GM12878 (cell line): ENCODE results near the gene GALNT9.

Source experiments
- BCL11A ChIP-seq: IDR thresholded peaks from 2 replicates; pipeline ENCODE4 v1.6.1; 2011; ENCODE audit warnings: low read depth, low read length
- BCL3 ChIP-seq: IDR thresholded peaks from 2 replicates; pipeline ENCODE4 v1.6.1; 2011; ENCODE audit warnings: borderline replicate concordance, low read depth, mild to moderate bottlenecking, moderate library complexity, low read length; ENCODE audit not compliant: insufficient read depth, poor library complexity, severe bottlenecking
- BHLHE40 ChIP-seq, 2 experiments: fragments of 450-650 bp in 1 of 2; IDR thresholded peaks; 2 replicates each; pipeline ENCODE4 v1.6.1; 2011 to 2017; ENCODE audit warnings: low read depth in 2 of 2, borderline replicate concordance in 1 of 2, improper control_type of control experiment in 1 of 2, low read length in 1 of 2, mild to moderate bottlenecking in 1 of 2
- CEBPB ChIP-seq, 2 experiments: fragments of 150-350 bp in 1 of 2; IDR thresholded peaks; 2 replicates each; pipeline ENCODE4 v1.6.1; 2012 to 2014; ENCODE audit warnings: low read depth in 2 of 2, low read length in 2 of 2, borderline replicate concordance in 1 of 2, inconsistent platforms in 1 of 2
- CTCF ChIP-seq, 3 experiments: IDR thresholded peaks in 2 of 3; conservative IDR thresholded peaks in 1 of 3; 2 replicates each; pipeline ENCODE4 v1.5.1; 2011; ENCODE audit warnings: low read depth in 3 of 3, low read length in 3 of 3, mild to moderate bottlenecking in 3 of 3, control low read depth in 2 of 3, moderate library complexity in 2 of 3, inconsistent platforms in 1 of 3, mixed read lengths in 1 of 3; ENCODE audit not compliant: control insufficient read depth in 2 of 3, insufficient read depth in 1 of 3; ENCODE audit errors: extremely low read depth in 1 of 3
- EZH2 ChIP-seq: IDR thresholded peaks from 2 replicates; pipeline ENCODE4 v1.6.1; 2012; ENCODE audit warnings: low read depth, mild to moderate bottlenecking, control low read depth, inconsistent platforms, low read length, borderline replicate concordance; ENCODE audit not compliant: control insufficient read depth
- MYC ChIP-seq: IDR thresholded peaks from 2 replicates; pipeline ENCODE4 v1.6.1; 2011; ENCODE audit warnings: mild to moderate bottlenecking, low read length, moderate library complexity, inconsistent platforms; ENCODE audit not compliant: insufficient read depth, insufficient replicate concordance, insufficient read length, severe bottlenecking
- NRF1 ChIP-seq: conservative IDR thresholded peaks from 2 replicates; pipeline ENCODE4 v1.6.1; 2011; ENCODE audit warnings: mild to moderate bottlenecking, low read depth, low read length, improper control_type of control experiment
- PML ChIP-seq: IDR thresholded peaks from 2 replicates; pipeline ENCODE4 v1.6.1; 2012; ENCODE audit warnings: low read length, inconsistent platforms
- POLR2A ChIP-seq: IDR thresholded peaks from 2 replicates; pipeline ENCODE4 v1.6.1; 2011; ENCODE audit warnings: low read depth, mild to moderate bottlenecking, low read length
- POLR2AphosphoS5 ChIP-seq: IDR thresholded peaks from 2 replicates; pipeline ENCODE4 v1.6.1; 2011; ENCODE audit warnings: mild to moderate bottlenecking, low read length, inconsistent platforms
- RAD21 ChIP-seq: IDR thresholded peaks from 2 replicates; pipeline ENCODE4 v1.6.1; 2011; ENCODE audit warnings: mild to moderate bottlenecking, low read depth, low read length, moderate library complexity; ENCODE audit not compliant: insufficient read depth
- SPI1 ChIP-seq: IDR thresholded peaks from 2 replicates; pipeline ENCODE4 v1.6.1; 2011; ENCODE audit warnings: low read depth, mild to moderate bottlenecking, low read length, moderate library complexity, borderline replicate concordance; ENCODE audit not compliant: insufficient read depth
- USF1 ChIP-seq: IDR thresholded peaks from 2 replicates; pipeline ENCODE4 v1.6.1; 2011; ENCODE audit warnings: borderline replicate concordance, low read depth, mild to moderate bottlenecking, moderate library complexity, mixed read lengths, low read length; ENCODE audit not compliant: insufficient read depth; ENCODE audit errors: extremely low read length

- TF ChIP-seq CTCF (IDR thresholded peaks at IDR 0.05 in 2 of 3, conservative IDR thresholded peaks at IDR 0.05 in 1 of 3; ENCODE audit: control insufficient read depth in 2 of 3, extremely low read depth in 1 of 3, insufficient read depth in 1 of 3, low read depth in 3 of 3, low read length in 3 of 3) = no peak
- no peak for TF ChIP-seq CEBPB (IDR thresholded peaks at IDR 0.05; ENCODE audit: borderline replicate concordance in 1 of 2, low read depth in 2 of 2, low read length in 2 of 2)
- no peak for TF ChIP-seq RAD21
- TF ChIP-seq EZH2 = no peak
- TF ChIP-seq BHLHE40 (IDR thresholded peaks at IDR 0.05; ENCODE audit: borderline replicate concordance in 1 of 2, low read depth in 2 of 2, low read length in 1 of 2) = no peak
- TF ChIP-seq NRF1 = no peak
- TF ChIP-seq MYC = no peak
- no peak for TF ChIP-seq POLR2A
- TF ChIP-seq POLR2AphosphoS5 = no peak
- TF ChIP-seq PML = no peak
- TF ChIP-seq BCL11A = no peak
- no peak for TF ChIP-seq BCL3
- no peak for TF ChIP-seq SPI1
- TF ChIP-seq USF1 = no peak
Observed at GRCh38 chr12:132291402-132292175, 37.8 kb downstream of the GALNT9 start.
